BE2C (cell line): Measurements from ENCODE around the gene RASGRF1. TPM values are rescaled to one million over a fixed set of nuclear protein-coding genes. Genes with fewer than 3 reads are reported as not detected.

Experiments used
- DNase-seq: peaks from one replicate; pipeline ENCODE4 v3.0.0-alpha.2; 2020
- H3K27me3 ChIP-seq: fragments of 250-450 bp; sonication (Bioruptor Pico); 2 replicates; pipeline ENCODE4 v1.5.1; 2020; ENCODE audit warnings: mild to moderate bottlenecking
- H3K36me3 ChIP-seq: fragments of 250-450 bp; sonication (Bioruptor Pico); 2 replicates; pipeline ENCODE4 v1.5.1; 2020; ENCODE audit warnings: mild to moderate bottlenecking
- H3K4me1 ChIP-seq: fragments of 250-450 bp; sonication (Bioruptor Pico); 2 replicates; pipeline ENCODE4 v1.5.1; 2020
- H3K4me3 ChIP-seq: 2 replicates; pipeline ENCODE4 v1.5.1; 2011; ENCODE audit warnings: low read depth, low read length
- H3K9me3 ChIP-seq: fragments of 250-450 bp; sonication (Bioruptor Pico); 2 replicates; pipeline ENCODE4 v1.5.1; 2020
- CTCF ChIP-seq: IDR thresholded peaks from 2 replicates; pipeline ENCODE4 v1.5.1; 2012; ENCODE audit warnings: mild to moderate bottlenecking, low read depth, low read length
- polyA plus RNA-seq: library from polyadenylated mRNA; unstranded; fragments of >200 nt; gene quantifications from one replicate; pipeline ENCODE4 v1.2.1, GENCODE V29; 2012; ENCODE audit warnings: low read depth, missing spikeins; ENCODE audit not compliant: insufficient read length, insufficient read depth

The RASGRF1 gene
- 0.15 TPM for polyA plus RNA-seq

GRCh38 chr15:79090487-79091203, at the start of gene RASGRF1:
TSS of gene RASGRF1 (minus strand) at chr15:79090780. CDS start at chr15:79090498, 282 bp downstream.
- no peak for TF ChIP-seq CTCF
- Histone ChIP-seq H3K4me1 (no peaks in the 10 kb centered on the region), H3K4me3 (peak within 1 kb of the TSS; percentile 38), H3K36me3 (no peaks in the 10 kb centered on the region), H3K9me3 (no peaks in the 10 kb centered on the region), H3K27me3 (peaks cover 88% of the 10 kb centered on the region)
- peak; percentile 38 for DNase-seq

- DNase-seq: no peak
Observed at GRCh38 chr15:79136434-79137046, 46.0 kb upstream of the RASGRF1 start.

GRCh38 chr15:79133309-79133708, 42.7 kb upstream of the RASGRF1 start:
- no peak for DNase-seq
- Histone ChIP-seq H3K36me3 (no peaks in the 10 kb centered on the region), H3K9me3 (no peaks in the 10 kb centered on the region), H3K27me3 (no peaks in the 10 kb centered on the region), H3K4me1 (no peaks in the 10 kb centered on the region; the same call in 1 of the 2 replicates), H3K4me3 (no peak overlapping the region)
- TF ChIP-seq CTCF: no peak

More at GRCh38 chr15:79136434-79137046, 46.0 kb upstream of the RASGRF1 start:
- no peak for TF ChIP-seq CTCF
- no peaks in the 10 kb centered on the region for H3K9me3 ChIP-seq
- H3K4me1 ChIP-seq: no peaks in the 10 kb centered on the region; the same call in 1 of the 2 replicates
- H3K27me3 ChIP-seq: no peaks in the 10 kb centered on the region
- H3K4me3 ChIP-seq: no peak overlapping the region
- H3K36me3 ChIP-seq: no peaks in the 10 kb centered on the region

- no peak for DNase-seq
- Histone ChIP-seq H3K27me3 (no peaks in the 10 kb centered on the region), H3K36me3 (no peaks in the 10 kb centered on the region), H3K4me1 (no peaks in the 10 kb centered on the region; the same call in 1 of the 2 replicates), H3K9me3 (no peaks in the 10 kb centered on the region), H3K4me3 (no peak overlapping the region)
- TF ChIP-seq CTCF: no peak
Observed at GRCh38 chr15:79132770-79133169, 42.2 kb upstream of the RASGRF1 start.

- Histone ChIP-seq H3K4me1 (no peaks in the 10 kb centered on the region; the same call in 1 of the 2 replicates), H3K36me3 (no peaks in the 10 kb centered on the region), H3K9me3 (no peaks in the 10 kb centered on the region), H3K27me3 (no peaks in the 10 kb centered on the region), H3K4me3 (no peak overlapping the region)
- no peak for TF ChIP-seq CTCF
- DNase-seq: no peak
Observed at GRCh38 chr15:79132361-79132760, 41.8 kb upstream of the RASGRF1 start.
